Measurements from ENCODE around the gene NGB. TPM values are rescaled to one million over a fixed set of nuclear protein-coding genes. Genes with fewer than 3 reads are reported as not detected.

The NGB gene
- total RNA-seq, 1 donor from 2014 or later, result 0.22 TPM

- Mint-ChIP-seq H3K4me1 (ENCODE audit: low read depth, unreplicated experiment) (peaks cover 2% of the 10 kb centered on the region), H3K27ac (ENCODE audit: unreplicated experiment) (no peak overlapping the region), H3K9me3 (ENCODE audit: unreplicated experiment) (no peaks in the 10 kb centered on the region), H3K36me3 (ENCODE audit: unreplicated experiment) (no peaks in the 10 kb centered on the region), H3K4me3 (ENCODE audit: unreplicated experiment) (no peak overlapping the region), H3K27me3 (ENCODE audit: unreplicated experiment) (peaks cover 15% of the 10 kb centered on the region)
- TF ChIP-seq, protein P1, sequence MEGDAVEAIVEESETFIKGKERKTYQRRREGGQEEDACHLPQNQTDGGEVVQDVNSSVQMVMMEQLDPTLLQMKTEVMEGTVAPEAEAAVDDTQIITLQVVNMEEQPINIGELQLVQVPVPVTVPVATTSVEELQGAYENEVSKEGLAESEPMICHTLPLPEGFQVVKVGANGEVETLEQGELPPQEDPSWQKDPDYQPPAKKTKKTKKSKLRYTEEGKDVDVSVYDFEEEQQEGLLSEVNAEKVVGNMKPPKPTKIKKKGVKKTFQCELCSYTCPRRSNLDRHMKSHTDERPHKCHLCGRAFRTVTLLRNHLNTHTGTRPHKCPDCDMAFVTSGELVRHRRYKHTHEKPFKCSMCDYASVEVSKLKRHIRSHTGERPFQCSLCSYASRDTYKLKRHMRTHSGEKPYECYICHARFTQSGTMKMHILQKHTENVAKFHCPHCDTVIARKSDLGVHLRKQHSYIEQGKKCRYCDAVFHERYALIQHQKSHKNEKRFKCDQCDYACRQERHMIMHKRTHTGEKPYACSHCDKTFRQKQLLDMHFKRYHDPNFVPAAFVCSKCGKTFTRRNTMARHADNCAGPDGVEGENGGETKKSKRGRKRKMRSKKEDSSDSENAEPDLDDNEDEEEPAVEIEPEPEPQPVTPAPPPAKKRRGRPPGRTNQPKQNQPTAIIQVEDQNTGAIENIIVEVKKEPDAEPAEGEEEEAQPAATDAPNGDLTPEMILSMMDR (IDR thresholded peaks at IDR 0.05; ENCODE audit: partially characterized antibody, unreplicated experiment), result no peak
- DNase-seq, result no peak
Measured at GRCh38 chr14:77260199-77260598, 10.8 kb downstream of the NGB start.

- TF ChIP-seq, protein P1 (IDR thresholded peaks at IDR 0.05; ENCODE audit: partially characterized antibody, unreplicated experiment), result no peak
- Mint-ChIP-seq H3K9me3 (ENCODE audit: unreplicated experiment) (no peaks in the 10 kb centered on the region), H3K27me3 (ENCODE audit: unreplicated experiment) (peaks cover 12% of the 10 kb centered on the region), H3K4me3 (ENCODE audit: unreplicated experiment) (no peak overlapping the region), H3K27ac (ENCODE audit: unreplicated experiment) (no peak overlapping the region), H3K4me1 (ENCODE audit: low read depth, unreplicated experiment) (peaks cover 2% of the 10 kb centered on the region), H3K36me3 (ENCODE audit: unreplicated experiment) (no peaks in the 10 kb centered on the region)
- DNase-seq, result no peak
Measured at GRCh38 chr14:77259025-77259715, 11.8 kb downstream of the NGB start.

DNA sequence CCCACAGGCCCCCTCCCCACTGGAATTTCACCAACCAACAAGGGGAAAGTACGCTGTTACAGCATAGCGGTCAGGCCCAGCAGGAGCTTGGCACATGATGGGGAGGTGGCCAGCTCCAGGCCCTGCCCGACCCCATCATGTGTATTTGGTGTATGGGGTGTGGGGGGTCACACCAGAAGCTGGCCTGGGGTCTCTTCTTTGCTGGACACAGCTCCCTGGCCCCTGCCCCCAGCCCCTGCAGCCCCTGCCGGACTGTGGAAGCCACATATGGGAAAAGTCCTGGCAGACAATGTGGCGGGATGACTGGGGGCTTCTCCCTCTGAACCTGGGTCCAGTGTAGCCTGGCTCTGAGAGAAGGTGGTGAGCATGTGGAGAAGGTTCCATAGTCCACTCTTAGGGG is 12.4 kb downstream of the NGB start:
- TF ChIP-seq, protein P1 (IDR thresholded peaks at IDR 0.05; ENCODE audit: partially characterized antibody, unreplicated experiment), result no peak
- no peaks in the 10 kb centered on the region for H3K36me3 Mint-ChIP-seq (ENCODE audit: unreplicated experiment)

DNA sequence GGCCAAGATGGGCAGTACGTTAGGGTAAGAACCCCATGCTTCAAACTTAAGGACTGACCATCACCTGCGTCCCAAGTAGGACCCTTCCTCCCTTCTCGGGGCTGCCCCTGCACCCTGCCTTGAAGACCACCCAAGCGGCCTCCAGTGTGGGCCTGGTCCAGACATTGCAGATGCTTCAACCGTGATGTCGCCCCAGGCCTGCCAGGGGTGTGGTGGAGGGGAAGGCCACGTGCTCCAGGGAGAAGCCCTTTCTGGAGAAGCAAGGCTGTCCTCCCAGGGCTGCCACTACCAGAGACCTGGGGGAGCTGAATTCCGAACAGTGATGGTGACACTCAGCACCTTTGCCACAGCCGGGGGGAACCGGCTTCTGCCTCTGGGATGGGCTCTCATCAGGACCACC is 13.3 kb downstream of the NGB start:
- Mint-ChIP-seq H3K27me3 (ENCODE audit: unreplicated experiment) (peaks cover 12% of the 10 kb centered on the region), H3K4me1 (ENCODE audit: low read depth, unreplicated experiment) (peaks cover 2% of the 10 kb centered on the region)
- TF ChIP-seq, protein P1 (IDR thresholded peaks at IDR 0.05; ENCODE audit: partially characterized antibody, unreplicated experiment), result no peak

More for the DNA sequence above, 12.4 kb downstream of the NGB start:
- no peak for DNase-seq
- Mint-ChIP-seq H3K27me3 (ENCODE audit: unreplicated experiment) (peaks cover 12% of the 10 kb centered on the region), H3K27ac (ENCODE audit: unreplicated experiment) (no peak overlapping the region), H3K4me3 (ENCODE audit: unreplicated experiment) (no peak overlapping the region), H3K4me1 (ENCODE audit: low read depth, unreplicated experiment) (peaks cover 2% of the 10 kb centered on the region), H3K9me3 (ENCODE audit: unreplicated experiment) (no peaks in the 10 kb centered on the region)

GRCh38 chr14:77256694-77257093 is 14.3 kb downstream of the NGB start:
- Mint-ChIP-seq H3K27ac (ENCODE audit: unreplicated experiment) (no peak overlapping the region), H3K36me3 (ENCODE audit: unreplicated experiment) (no peaks in the 10 kb centered on the region), H3K4me1 (ENCODE audit: low read depth, unreplicated experiment) (peaks cover 2% of the 10 kb centered on the region), H3K4me3 (ENCODE audit: unreplicated experiment) (no peak overlapping the region), H3K9me3 (ENCODE audit: unreplicated experiment) (no peaks in the 10 kb centered on the region), H3K27me3 (ENCODE audit: unreplicated experiment) (peaks cover 11% of the 10 kb centered on the region)
- DNase-seq, result no peak
- TF ChIP-seq, protein P1 (IDR thresholded peaks at IDR 0.05; ENCODE audit: partially characterized antibody, unreplicated experiment), result no peak

More for the DNA sequence above, 13.3 kb downstream of the NGB start:
- Mint-ChIP-seq H3K36me3 (ENCODE audit: unreplicated experiment) (no peaks in the 10 kb centered on the region), H3K4me3 (ENCODE audit: unreplicated experiment) (no peak overlapping the region), H3K27ac (ENCODE audit: unreplicated experiment) (no peak overlapping the region), H3K9me3 (ENCODE audit: unreplicated experiment) (no peaks in the 10 kb centered on the region)
- DNase-seq, result no peak

Measured in glutamatergic neuron (in vitro differentiated cells).